ENCODE measurements around the gene CACNG8.
A peak's percentile ranks its signal among the peaks of the same experiment; 100 is the strongest.

Gene CACNG8

GRCh38 chr19:53977429-53977990, 14.8 kb downstream of the CACNG8 start:
- TF ChIP-seq CTCF (IDR thresholded peaks at IDR 0.05; ENCODE audit: low read length, missing control alignments), result no peak
- peak; percentile 91 for DNase-seq (ENCODE audit: low read depth)
- H3K4me3 ChIP-seq (replicated peaks; ENCODE audit: low read depth, low read length), result peak overlapping the region; percentile 46

GRCh38 chr19:53977991-53978731, 15.4 kb downstream of the CACNG8 start:
- peak; percentile 98 for DNase-seq (ENCODE audit: low read depth)
- peak overlapping the region; percentile 65 for H3K4me3 ChIP-seq (replicated peaks; ENCODE audit: low read depth, low read length)
- TF ChIP-seq CTCF (IDR thresholded peaks at IDR 0.05; ENCODE audit: low read length, missing control alignments), result no peak

GRCh38 chr19:53978975-53979801, 16.5 kb downstream of the CACNG8 start:
- H3K4me3 ChIP-seq (replicated peaks; ENCODE audit: low read depth, low read length), result peak overlapping the region; percentile 65
- DNase-seq (ENCODE audit: low read depth), result no peak
- TF ChIP-seq CTCF (IDR thresholded peaks at IDR 0.05; ENCODE audit: low read length, missing control alignments), result no peak

GRCh38 chr19:53980539-53981375, 18.0 kb downstream of the CACNG8 start:
- TF ChIP-seq CTCF (IDR thresholded peaks at IDR 0.05; ENCODE audit: low read length, missing control alignments), result no peak
- H3K4me3 ChIP-seq (replicated peaks; ENCODE audit: low read depth, low read length), result peak overlapping the region; percentile 65
- peak; percentile 93 for DNase-seq (ENCODE audit: low read depth)

- no peak for TF ChIP-seq CTCF (IDR thresholded peaks at IDR 0.05; ENCODE audit: low read length, missing control alignments)
- no peak for DNase-seq (ENCODE audit: low read depth)
- peak overlapping the region; percentile 65 for H3K4me3 ChIP-seq (replicated peaks; ENCODE audit: low read depth, low read length)
These were observed 18.7 kb downstream of the CACNG8 start for GRCh38 chr19:53981376-53981951.

- TF ChIP-seq CTCF (IDR thresholded peaks at IDR 0.05; ENCODE audit: low read length, missing control alignments), result no peak
- DNase-seq (ENCODE audit: low read depth), result no peak
- peak overlapping the region; percentile 34 for H3K4me3 ChIP-seq (replicated peaks; ENCODE audit: low read depth, low read length)
These were observed 19.3 kb downstream of the CACNG8 start for GRCh38 chr19:53982001-53982451.

Measured in fibroblast of pulmonary artery (primary cell).